ENCODE measurements around the gene PRKCH. TPM values are rescaled to one million over a fixed set of nuclear protein-coding genes. Genes with fewer than 3 reads are reported as not detected.

PRKCH gene
- total RNA-seq, 3 donors from 2014 or later (not counting 1 experiment from before 2014, with no cell fraction given) = 610 to 756 (median 618) TPM

DNA sequence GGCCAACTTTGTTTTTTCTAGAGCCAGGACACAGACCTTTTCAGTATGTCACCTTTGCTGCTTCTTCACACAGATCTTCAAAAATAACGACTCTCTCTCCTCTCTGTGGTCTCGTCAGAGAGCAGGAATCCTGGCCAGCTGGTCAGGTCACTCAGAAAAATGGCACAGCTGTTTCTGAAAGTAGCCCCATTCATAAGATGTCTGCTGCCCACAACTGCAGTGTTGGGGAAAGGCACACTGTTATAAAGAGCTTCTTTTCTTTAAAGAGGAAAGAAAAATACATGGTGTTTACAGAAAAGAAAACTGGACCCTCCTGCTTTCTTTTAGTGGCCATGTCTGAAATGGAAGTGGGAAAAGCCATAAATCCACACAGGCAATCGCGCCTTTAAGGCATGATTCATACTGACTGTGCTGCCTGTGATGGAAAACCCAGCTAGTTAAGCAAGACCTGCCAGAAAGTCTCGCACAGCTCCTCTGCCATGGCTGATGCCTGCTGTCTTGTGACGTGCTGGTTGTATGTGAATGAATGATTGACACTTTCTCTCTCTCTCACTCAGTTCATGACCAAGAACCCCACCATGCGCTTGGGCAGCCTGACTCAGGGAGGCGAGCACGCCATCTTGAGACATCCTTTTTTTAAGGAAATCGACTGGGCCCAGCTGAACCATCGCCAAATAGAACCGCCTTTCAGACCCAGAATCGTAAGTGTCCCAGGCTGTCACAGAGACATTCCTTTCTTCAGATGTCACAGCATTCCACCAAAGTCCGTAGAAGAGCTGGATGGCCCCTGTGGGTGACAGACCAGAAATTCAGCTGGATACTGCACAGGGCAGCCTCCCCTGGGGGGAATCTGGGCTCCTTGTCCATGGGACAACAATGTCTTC is 226.0 kb downstream of the PRKCH start:
- Histone ChIP-seq H3K27ac (ENCODE audit: low read length) (no peak overlapping the region), H3K4me1 (ENCODE audit: control insufficient read depth, insufficient read depth, low read length) (peaks cover 4% of the 10 kb centered on the region), H3K4me3 (ENCODE audit: low read length) (no peak overlapping the region), H3K9me3 (ENCODE audit: control insufficient read depth, insufficient read depth, low read length) (no peaks in the 10 kb centered on the region), H3K36me3 (ENCODE audit: control insufficient read depth, insufficient read depth, low read length) (peaks cover 89% of the 10 kb centered on the region), H3K27me3 (ENCODE audit: control insufficient read depth, insufficient read depth, low read length) (no peaks in the 10 kb centered on the region)
- no peak for ATAC-seq
- DNase-seq = no peak
- WGBS (ENCODE audit: insufficient coverage) = 97% methylated on average over 14 of the region's 14 CpGs
- Mint-ChIP-seq H3K27me3 (ENCODE audit: low read depth in 2 of 2) (no peaks in the 10 kb centered on the region), H3K36me3 (peaks cover 39% of the 10 kb centered on the region), H3K9me3 (no peaks in the 10 kb centered on the region), H3K4me1 (peaks cover 37 to 53% of the 10 kb centered on the region in 2 donors), H3K27ac (peak overlapping the region; percentile 74 to 86), H3K4me3 (no peak overlapping the region)
- TF ChIP-seq, protein P1, sequence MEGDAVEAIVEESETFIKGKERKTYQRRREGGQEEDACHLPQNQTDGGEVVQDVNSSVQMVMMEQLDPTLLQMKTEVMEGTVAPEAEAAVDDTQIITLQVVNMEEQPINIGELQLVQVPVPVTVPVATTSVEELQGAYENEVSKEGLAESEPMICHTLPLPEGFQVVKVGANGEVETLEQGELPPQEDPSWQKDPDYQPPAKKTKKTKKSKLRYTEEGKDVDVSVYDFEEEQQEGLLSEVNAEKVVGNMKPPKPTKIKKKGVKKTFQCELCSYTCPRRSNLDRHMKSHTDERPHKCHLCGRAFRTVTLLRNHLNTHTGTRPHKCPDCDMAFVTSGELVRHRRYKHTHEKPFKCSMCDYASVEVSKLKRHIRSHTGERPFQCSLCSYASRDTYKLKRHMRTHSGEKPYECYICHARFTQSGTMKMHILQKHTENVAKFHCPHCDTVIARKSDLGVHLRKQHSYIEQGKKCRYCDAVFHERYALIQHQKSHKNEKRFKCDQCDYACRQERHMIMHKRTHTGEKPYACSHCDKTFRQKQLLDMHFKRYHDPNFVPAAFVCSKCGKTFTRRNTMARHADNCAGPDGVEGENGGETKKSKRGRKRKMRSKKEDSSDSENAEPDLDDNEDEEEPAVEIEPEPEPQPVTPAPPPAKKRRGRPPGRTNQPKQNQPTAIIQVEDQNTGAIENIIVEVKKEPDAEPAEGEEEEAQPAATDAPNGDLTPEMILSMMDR (IDR thresholded peaks at IDR 0.05) = no peak
- intact Hi-C loops (cut with micrococcal nuclease) = no loop called here

DNA sequence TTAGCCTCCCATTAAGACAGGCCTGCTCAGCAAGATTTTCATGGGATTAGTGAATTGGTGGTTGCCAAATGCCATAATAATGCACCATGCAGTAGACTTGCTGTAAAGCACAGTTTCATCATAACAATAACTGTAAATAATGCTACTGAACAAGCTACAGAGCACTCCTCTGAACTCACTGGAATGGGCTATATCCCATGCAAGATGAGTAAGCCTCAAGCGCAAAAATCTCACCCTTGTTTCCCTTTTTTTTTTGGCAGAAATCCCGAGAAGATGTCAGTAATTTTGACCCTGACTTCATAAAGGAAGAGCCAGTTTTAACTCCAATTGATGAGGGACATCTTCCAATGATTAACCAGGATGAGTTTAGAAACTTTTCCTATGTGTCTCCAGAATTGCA is 228.0 kb downstream of the PRKCH start:
- ATAC-seq (no peak), DNase-seq (no peak)
- H3K9me3 ChIP-seq (ENCODE audit: control insufficient read depth, insufficient read depth, low read length) = no peaks in the 10 kb centered on the region
- Mint-ChIP-seq H3K9me3 (no peaks in the 10 kb centered on the region), H3K27ac (peak overlapping the region; percentile 86 to 94), H3K36me3 (peaks cover 39% of the 10 kb centered on the region), H3K4me3 (no peak overlapping the region), H3K27me3 (ENCODE audit: low read depth in 2 of 2) (no peaks in the 10 kb centered on the region), H3K4me1 (peaks cover 55 to 72% of the 10 kb centered on the region in 2 donors)
- no peaks in the 10 kb centered on the region for H3K27me3 ChIP-seq (ENCODE audit: control insufficient read depth, insufficient read depth, low read length)
- H3K4me3 ChIP-seq (ENCODE audit: low read length) = no peak overlapping the region
- intact Hi-C loops (cut with micrococcal nuclease) = no loop called here
- no peak overlapping the region for H3K27ac ChIP-seq (ENCODE audit: low read length)
- peaks cover 74% of the 10 kb centered on the region for H3K36me3 ChIP-seq (ENCODE audit: control insufficient read depth, insufficient read depth, low read length)
- WGBS (ENCODE audit: insufficient coverage) = 84% methylated on average over 2 of the region's 2 CpGs
- TF ChIP-seq, protein P1 (IDR thresholded peaks at IDR 0.05) = no peak
- peaks cover 23% of the 10 kb centered on the region for H3K4me1 ChIP-seq (ENCODE audit: control insufficient read depth, insufficient read depth, low read length)

DNA sequence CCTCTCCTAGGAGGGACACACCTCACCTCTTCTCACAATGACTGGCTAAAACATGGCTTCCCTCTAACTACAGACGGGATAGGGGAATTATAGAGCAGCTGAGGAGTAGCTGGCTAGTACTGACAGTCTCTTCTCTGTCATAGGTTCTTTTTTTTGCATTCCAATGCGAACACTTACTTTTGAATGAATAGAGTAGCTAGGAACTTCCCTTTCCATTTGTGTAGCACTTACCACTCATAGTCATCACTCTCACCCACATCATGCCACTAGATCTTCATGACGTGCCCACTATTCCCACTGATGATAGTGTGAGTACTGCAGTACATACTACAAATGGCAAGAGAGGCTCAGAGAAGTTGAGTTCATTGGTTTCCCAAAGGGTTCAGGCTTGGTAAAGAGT is 230.0 kb downstream of the PRKCH start:
- peaks cover 25% of the 10 kb centered on the region for H3K4me1 ChIP-seq (ENCODE audit: control insufficient read depth, insufficient read depth, low read length)
- no peak for DNase-seq

More for the DNA sequence above, 230.0 kb downstream of the PRKCH start:
- 82% methylated on average over 2 of the region's 3 CpGs for WGBS (ENCODE audit: insufficient coverage)
- Histone ChIP-seq H3K36me3 (ENCODE audit: control insufficient read depth, insufficient read depth, low read length) (peaks cover 57% of the 10 kb centered on the region), H3K27ac (ENCODE audit: low read length) (no peak overlapping the region), H3K9me3 (ENCODE audit: control insufficient read depth, insufficient read depth, low read length) (no peaks in the 10 kb centered on the region), H3K27me3 (ENCODE audit: control insufficient read depth, insufficient read depth, low read length) (no peaks in the 10 kb centered on the region), H3K4me3 (ENCODE audit: low read length) (no peak overlapping the region)
- H3K27me3 Mint-ChIP-seq (ENCODE audit: low read depth in 2 of 2) = no peaks in the 10 kb centered on the region
- no peaks in the 10 kb centered on the region for H3K9me3 Mint-ChIP-seq
- H3K27ac Mint-ChIP-seq = peak overlapping the region; percentile 86 to 94
- intact Hi-C loops (cut with micrococcal nuclease) = no loop called here
- peaks cover 43 to 66% of the 10 kb centered on the region in 2 donors for H3K4me1 Mint-ChIP-seq
- H3K4me3 Mint-ChIP-seq = no peak overlapping the region
- peaks cover 28% of the 10 kb centered on the region for H3K36me3 Mint-ChIP-seq
- TF ChIP-seq, protein P1 (IDR thresholded peaks at IDR 0.05) = no peak
- ATAC-seq = peak in 2 of 3 donors; percentile 27 to 52

Data from natural killer cell (primary cell).